GM18867 (cell line): ENCODE measurements around the gene DRP2.
A peak's percentile ranks its signal among the peaks of the same experiment; 100 is the strongest.
"Not testable (repeated sequence)": the region's sequence is repeated elsewhere in the genome, so short reads cannot be mapped to it uniquely, and the experiment has no call there.

Experiments
- ATAC-seq: cut with Tn5 transposase; IDR thresholded peaks from one replicate; pipeline ENCODE4 v1.9.1; 2021; ENCODE audit warnings: mild to moderate bottlenecking, moderate library complexity; ENCODE audit not compliant: unreplicated experiment

DRP2 gene

DNA sequence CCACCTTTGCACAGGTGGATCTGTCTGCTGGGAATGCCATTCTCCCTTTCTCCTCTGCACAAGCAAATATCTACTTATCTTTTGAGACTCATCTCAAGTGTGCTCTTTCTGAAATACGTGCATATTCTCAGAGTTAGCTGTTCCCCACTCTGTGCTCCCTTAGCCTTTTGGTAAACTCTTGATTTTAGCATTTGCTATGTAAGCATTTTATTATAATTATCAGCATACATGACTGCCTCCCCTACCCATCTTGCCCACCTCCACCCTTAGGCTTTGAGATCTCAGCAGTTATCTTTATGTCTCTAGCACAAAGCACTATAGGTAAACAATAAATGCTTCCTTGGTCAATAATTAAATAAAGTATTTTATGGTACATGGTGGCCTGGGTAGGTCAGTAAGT lies 11.5 kb downstream of the DRP2 start:
- no peak for ATAC-seq

GRCh38 chrX:101232316-101232715 lies 12.7 kb downstream of the DRP2 start:
- no peak for ATAC-seq

GRCh38 chrX:101237041-101237440 lies 17.5 kb downstream of the DRP2 start:
- ATAC-seq = no peak

DNA sequence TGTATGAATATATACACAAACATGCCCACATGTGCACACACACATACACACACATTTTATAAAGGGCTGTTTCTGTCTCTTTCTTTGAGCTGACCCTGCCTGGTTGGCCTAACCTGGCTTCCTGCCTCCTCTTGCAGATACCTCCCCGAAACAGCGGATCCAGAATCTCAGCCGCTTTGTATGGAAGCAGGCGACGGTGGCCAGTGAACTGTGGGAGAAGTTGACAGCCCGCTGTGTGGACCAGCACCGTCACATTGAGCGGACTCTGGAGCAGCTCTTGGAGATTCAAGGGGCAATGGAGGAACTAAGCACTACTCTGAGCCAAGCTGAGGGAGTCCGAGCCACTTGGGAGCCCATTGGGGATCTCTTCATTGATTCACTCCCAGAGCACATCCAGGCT lies 21.9 kb downstream of the DRP2 start:
- no peak for ATAC-seq

DNA sequence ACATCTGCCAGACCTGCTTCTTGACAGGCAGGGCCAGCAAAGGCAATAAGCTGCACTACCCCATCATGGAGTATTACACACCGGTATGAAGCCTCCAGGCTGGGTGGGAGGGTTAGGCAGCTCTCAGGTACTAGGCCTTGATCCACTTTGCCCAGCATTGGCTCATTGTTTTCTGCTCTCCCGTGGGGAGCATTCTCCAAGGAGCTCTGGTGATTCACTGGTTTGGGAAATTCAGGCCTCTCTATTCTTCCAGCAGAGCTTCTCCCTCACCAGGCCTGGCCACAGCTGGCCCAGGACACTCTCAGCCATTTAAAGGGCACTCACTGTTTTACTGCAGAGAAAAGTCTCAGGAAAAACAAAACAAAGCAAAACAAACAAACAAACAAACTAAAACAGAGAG lies 33.0 kb downstream of the DRP2 start:
- ATAC-seq = no peak

DNA sequence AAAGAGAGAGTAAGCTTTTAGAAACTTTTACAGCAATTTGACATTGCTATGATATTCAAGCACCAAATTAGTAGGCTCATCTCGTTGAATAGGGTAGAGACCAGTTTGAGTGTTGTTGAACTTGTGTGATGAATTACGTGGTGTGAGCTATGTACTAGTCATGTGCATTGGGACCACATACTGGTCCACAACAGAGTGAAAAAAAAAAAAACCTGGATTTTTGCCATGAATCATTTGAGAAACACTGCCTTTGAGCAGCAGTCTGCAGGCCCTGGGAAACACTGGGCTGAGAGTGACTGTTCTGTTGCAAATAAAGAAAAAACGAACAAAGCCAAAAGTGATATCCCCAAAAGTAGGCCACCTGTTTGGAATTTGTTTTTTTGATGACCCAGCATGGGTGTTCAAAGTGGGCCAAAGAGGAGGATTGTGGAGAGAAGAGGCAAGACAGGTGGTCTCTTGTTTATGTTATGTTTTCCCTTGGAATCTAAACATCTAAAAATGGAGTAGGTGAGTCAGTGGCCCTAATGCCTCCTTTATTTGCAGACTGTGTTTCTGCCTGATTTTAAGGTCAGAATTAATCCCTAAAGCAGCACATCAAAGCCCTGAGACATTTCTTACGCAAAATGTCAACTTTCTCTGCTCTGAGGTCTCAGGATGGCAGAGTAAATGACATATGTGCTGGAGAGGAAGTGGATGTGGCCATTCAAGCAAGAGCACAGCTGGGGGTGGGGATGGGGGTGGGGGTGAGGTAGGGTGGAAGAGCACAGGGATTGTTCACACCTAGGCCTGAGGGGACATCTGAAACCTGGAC lies 38.1 kb downstream of the DRP2 start:
- ATAC-seq = no peak

GRCh38 chrX:101258259-101258581 lies 38.6 kb downstream of the DRP2 start:
- no peak for ATAC-seq

DNA sequence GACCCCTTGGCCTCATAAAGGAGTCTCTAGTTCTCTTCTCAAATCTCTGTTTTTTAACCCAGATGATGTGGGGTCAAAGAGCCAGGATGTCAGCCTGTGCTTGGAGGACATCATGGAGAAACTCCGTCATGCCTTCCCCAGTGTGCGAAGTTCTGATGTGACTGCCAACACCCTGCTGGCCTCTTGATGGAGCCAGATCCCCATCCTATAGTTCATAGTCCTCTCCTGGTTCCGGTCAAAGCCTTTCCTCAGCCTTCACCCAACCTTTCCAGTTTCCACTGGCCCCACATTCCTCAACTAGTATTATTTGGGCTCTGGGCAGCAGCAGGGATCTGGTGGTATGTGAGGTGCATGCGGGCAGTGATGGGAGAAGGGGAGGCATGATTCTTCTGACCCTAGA lies 40.8 kb downstream of the DRP2 start:
- ATAC-seq = no peak

DNA sequence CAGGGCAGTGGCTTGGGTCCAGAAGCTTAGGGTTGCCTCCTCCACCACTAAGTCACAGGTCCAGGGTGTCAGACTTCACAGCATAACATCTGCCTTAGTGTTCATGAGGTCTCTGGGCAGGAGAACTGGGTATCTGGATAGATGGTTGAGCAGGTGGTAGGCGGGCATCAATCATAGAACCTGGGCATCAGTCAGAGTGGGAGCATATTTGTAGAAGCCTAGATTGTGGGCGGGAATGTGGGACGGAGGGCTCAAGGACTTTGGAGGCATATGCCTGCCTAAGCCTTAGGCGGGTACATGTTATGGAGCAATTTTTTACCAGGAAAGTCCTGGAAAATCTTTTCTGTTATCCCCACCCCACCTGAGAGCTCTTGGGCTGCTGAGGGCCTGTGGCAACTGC lies 43.0 kb downstream of the DRP2 start:
- ATAC-seq = no peak

DNA sequence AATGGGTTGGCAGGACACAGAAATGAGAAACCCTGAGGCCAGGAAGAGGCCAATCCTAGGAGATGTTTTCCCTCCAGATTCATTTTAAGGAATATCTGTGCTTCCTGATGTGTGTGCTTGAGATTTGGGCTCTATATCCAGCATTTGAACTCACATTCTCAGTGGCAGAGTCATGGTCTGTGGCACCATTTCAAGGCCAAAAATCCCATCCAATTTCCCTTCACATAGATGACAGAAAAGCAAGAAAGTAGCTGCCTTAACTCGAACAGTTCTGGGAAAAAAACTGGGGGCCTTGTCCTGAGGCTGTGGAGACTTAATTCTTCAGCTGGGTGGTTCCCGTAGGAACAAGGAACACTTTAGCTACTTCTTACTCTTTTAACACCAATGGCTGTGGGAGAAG lies 44.2 kb downstream of the DRP2 start:
- no peak for ATAC-seq

- ATAC-seq = no peak
These were observed 46.4 kb downstream of the DRP2 start for GRCh38 chrX:101265869-101266428.

DNA sequence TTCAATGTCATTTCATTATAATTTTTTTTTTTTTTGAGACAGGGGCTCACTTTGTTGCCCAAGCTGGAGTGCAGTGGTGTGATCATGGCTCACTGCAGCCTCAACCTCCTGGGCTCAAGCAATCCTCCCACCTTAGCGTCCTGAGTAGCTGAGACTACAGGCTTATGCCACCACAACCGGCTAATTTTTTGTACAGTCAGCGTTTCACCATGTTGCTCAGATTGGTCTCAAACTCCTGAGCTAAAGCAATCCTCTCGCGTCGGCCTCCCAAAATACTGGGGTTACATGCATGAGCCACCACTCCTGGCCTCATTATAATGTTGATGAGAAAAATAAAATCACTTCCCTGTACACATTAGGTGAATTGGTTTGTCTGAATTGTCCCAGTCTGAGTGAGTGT lies 54.6 kb downstream of the DRP2 start:
- no peak for ATAC-seq

GRCh38 chrX:101276238-101276637 lies 56.7 kb downstream of the DRP2 start:
- ATAC-seq = no peak

DNA sequence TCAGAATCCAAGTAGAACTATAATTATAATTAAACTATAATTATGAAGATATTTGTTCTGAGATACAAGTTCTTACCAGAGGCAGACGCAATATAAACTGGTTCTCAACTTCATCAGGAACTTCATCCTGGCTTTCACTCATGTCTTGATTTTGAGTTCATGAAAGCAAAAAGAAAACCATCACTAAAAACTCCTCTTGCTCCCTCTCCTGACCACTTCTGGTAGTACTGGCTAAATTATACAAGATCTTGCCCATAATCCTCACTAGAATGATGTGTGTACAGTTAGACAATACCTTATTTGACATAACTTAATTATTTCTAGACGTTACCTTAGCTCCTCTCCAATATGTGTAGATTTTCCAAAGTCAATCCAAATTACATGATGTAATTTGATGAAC lies 67.8 kb downstream of the DRP2 start:
- peak; percentile 80 for ATAC-seq

DNA sequence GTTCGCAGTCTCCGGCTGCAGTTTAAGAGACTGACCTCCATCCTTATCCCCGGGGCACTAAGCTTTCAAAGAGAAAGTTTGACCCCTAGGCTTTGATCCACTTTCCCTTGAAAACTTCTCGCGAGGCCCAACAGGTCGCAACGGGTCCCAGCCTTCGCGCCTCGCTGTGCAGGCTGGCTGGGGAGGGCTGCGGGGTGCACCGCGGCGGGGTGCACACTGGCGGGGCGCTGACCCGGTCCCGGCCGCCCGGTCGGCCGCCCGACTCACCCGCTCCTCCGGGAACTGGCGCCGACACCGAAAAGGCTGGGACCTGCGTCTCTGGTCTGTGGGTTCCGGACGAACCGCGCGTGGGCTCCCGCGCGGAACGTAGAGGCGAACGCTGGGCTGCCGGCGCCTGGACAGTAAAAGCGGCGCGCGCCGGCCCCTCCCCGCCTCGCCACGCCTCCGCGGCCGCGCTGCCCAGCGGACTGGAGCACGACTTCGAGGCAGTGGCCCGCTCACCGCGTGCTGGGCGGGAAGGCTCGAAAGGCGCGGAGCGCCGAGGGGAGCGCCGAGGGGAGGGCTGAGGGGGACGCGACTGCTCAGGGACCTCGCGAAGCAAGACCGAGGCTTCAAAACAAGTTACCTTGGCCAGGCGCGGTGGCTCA lies 71.5 kb downstream of the DRP2 start, which contains the start of gene TAF7L:
TAF7L (minus strand) TSS at position 378 of the 647 bp plus-strand sequence. CDS start 3,791 bp downstream, outside the sequence.
- ATAC-seq = no peak

- ATAC-seq = not testable (repeated sequence)
These were observed 76.0 kb downstream of the DRP2 start for GRCh38 chrX:101295603-101296002.

DNA sequence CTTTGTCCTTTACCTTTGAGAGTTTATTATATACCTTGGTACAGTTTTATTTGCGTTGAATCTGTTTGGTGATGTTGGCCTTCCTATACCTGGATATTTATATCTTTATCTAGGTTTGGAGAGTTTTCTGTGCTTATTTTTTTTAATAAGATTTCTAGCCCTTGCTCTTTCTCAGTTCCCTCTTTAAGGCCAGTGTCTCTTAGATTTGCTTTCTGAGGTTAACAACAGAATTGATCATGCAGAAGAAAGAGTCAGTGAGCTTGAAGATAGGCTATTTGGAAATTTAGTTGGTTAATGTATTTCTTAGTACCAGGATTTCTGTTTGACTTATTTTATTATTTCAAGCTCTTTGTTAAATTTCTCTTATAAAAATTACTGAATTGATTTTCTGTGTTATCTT lies 84.2 kb downstream of the DRP2 start:
- ATAC-seq = no peak
